Lower leg skin (tissue), 4 donors: ENCODE results near the gene RAB11FIP4. TPM values are rescaled to one million over a fixed set of nuclear protein-coding genes. Genes with fewer than 3 reads are reported as not detected.

Experiments used
- DNase-seq, 2 donors: peaks; one replicate each; pipeline ENCODE4 v3.0.0-alpha.2; 2019; ENCODE audit warnings: low spot score in 2 of 2
- H3K4me3 ChIP-seq: fragments of 200-600 bp; sonication (generic); 2 replicates; pipeline ENCODE4 v1.5.1; 2017; ENCODE audit warnings: mild to moderate bottlenecking, low read depth; ENCODE audit not compliant: poor library complexity, severe bottlenecking
- CTCF ChIP-seq, 3 donors: fragments of 450-650 bp; IDR thresholded peaks; one replicate each; pipeline ENCODE4 v1.5.1; 2016; ENCODE audit warnings: antibody characterized with exemption in 3 of 3, mild to moderate bottlenecking in 3 of 3, moderate library complexity in 2 of 3
- POLR2A ChIP-seq, 2 donors: fragments of 450-650 bp; IDR thresholded peaks; one replicate each; pipeline ENCODE4 v1.6.1; 2016 to 2017; ENCODE audit warnings: antibody characterized with exemption in 2 of 2, mild to moderate bottlenecking in 1 of 2, moderate library complexity in 1 of 2
- WGBS, 2 donors: methylation state at CpG; one replicate each; pipeline ENCODE4 v1.1.5; 2018; 5-methylcytosine and 5-hydroxymethylcytosine counted together
- intact Hi-C: fragments of 100-400 bp; cut with DNase I; formaldehyde crosslinking; loops from one replicate; pipeline ENCODE4 v1.15.0; 2023; ENCODE audit warnings: low total_unique reads
- total RNA-seq, 4 donors: library from RNA; depleted of rRNA; stranded (reverse); fragments of >200 nt; gene quantifications; one replicate each; pipeline ENCODE4 v1.1.0, GENCODE V29; 2016

Gene RAB11FIP4
- total RNA-seq, 4 donors from 2014 or later, result 27.4 to 62.8 (median 34.1) TPM

- H3K4me3 ChIP-seq, result no peak overlapping the region
- WGBS, 2 donors, result 97 to 98% methylated on average over 6 of the region's 6 CpGs
- TF ChIP-seq CTCF (IDR thresholded peaks at IDR 0.05), result no peak
- no peak for TF ChIP-seq POLR2A (IDR thresholded peaks at IDR 0.05)
- DNase-seq, result no peak
- intact Hi-C loops, result no loop called here
Observed at GRCh38 chr17:31364012-31364411, 27.5 kb upstream of the RAB11FIP4 start.

- intact Hi-C loops, result no loop called here
- TF ChIP-seq CTCF (IDR thresholded peaks at IDR 0.05) (no peak), POLR2A (IDR thresholded peaks at IDR 0.05) (no peak)
- WGBS, 2 donors, result 94 to 96% methylated on average over 4 of the region's 4 CpGs
- DNase-seq, result no peak
- H3K4me3 ChIP-seq, result no peak overlapping the region
Observed at GRCh38 chr17:31366088-31366487, 25.4 kb upstream of the RAB11FIP4 start.

GRCh38 chr17:31369266-31369665 lies 22.2 kb upstream of the RAB11FIP4 start:
- no peak for DNase-seq
- no peak overlapping the region for H3K4me3 ChIP-seq
- TF ChIP-seq CTCF (IDR thresholded peaks at IDR 0.05) (no peak), POLR2A (IDR thresholded peaks at IDR 0.05) (no peak)
- intact Hi-C loops, result no loop called here

- TF ChIP-seq POLR2A (IDR thresholded peaks at IDR 0.05) (no peak), CTCF (IDR thresholded peaks at IDR 0.05) (no peak)
Observed at GRCh38 chr17:31371511-31372097, 19.9 kb upstream of the RAB11FIP4 start.

GRCh38 chr17:31373150-31374093 lies 18.1 kb upstream of the RAB11FIP4 start:
- TF ChIP-seq CTCF (IDR thresholded peaks at IDR 0.05) (no peak), POLR2A (IDR thresholded peaks at IDR 0.05) (no peak)
- 90 to 93% methylated on average over 10 of the region's 10 CpGs for WGBS, 2 donors
- no peak overlapping the region for H3K4me3 ChIP-seq
- intact Hi-C loops, result no loop called here
- DNase-seq, result no peak

More at GRCh38 chr17:31371511-31372097, 19.9 kb upstream of the RAB11FIP4 start:
- WGBS, 2 donors, result 43 to 55% methylated on average over 4 of the region's 4 CpGs
- intact Hi-C loops, result no loop called here
- no peak for DNase-seq
- no peak overlapping the region for H3K4me3 ChIP-seq
